HepG2 (cell line): ENCODE results near the gene EIF4H.

Experiments
- ATF7 ChIP-seq, 2 experiments: fragments of 450-650 bp in 1 of 2; sonication (generic) in 1 of 2; formaldehyde crosslinking in 1 of 2; IDR thresholded peaks; 2 replicates each; pipeline versions ENCODE4 v1.4.0 to v1.6.1; 2016 to 2020; ENCODE audit warnings: antibody characterized with exemption in 1 of 2, mild to moderate bottlenecking in 1 of 2, missing genetic modification reagents in 1 of 2
- EP300 ChIP-seq, 3 experiments: sonication (generic) in 1 of 3; formaldehyde crosslinking in 1 of 3; IDR thresholded peaks; 2 replicates each; pipeline versions ENCODE4 v1.5.1 to v1.6.1; 2011 to 2020; ENCODE audit warnings: low read depth in 2 of 3, low read length in 2 of 3, borderline replicate concordance in 1 of 3, improper control_type of control experiment in 1 of 3, mild to moderate bottlenecking in 1 of 3, missing genetic modification reagents in 1 of 3, moderate library complexity in 1 of 3
- FIP1L1 ChIP-seq: fragments of 200-400 bp; formaldehyde crosslinking; IDR thresholded peaks from 2 replicates; pipeline ENCODE4 v1.6.1; 2018; ENCODE audit warnings: low read depth, mild to moderate bottlenecking, low read length, moderate library complexity, borderline replicate concordance; ENCODE audit not compliant: insufficient read depth
- FOXA1 ChIP-seq, 2 experiments: fragments of 450-650 bp in 1 of 2; sonication (generic) in 1 of 2; formaldehyde crosslinking in 1 of 2; IDR thresholded peaks; 2 replicates each; pipeline versions ENCODE4 v1.4.0 to v1.6.1; 2016 to 2020; ENCODE audit warnings: missing genetic modification reagents in 1 of 2
- MAX ChIP-seq: IDR thresholded peaks from 2 replicates; pipeline ENCODE4 v1.6.1; 2012; ENCODE audit warnings: inconsistent platforms
- RXRB ChIP-seq: IDR thresholded peaks from 2 replicates; pipeline ENCODE4 v1.6.1; 2016; ENCODE audit warnings: borderline replicate concordance, missing genetic modification reagents, missing compliant biosample characterization
- ZNF407 ChIP-seq: sonication (generic); formaldehyde crosslinking; IDR thresholded peaks from one replicate; pipeline ENCODE4 v1.5.1; 2020; ENCODE audit warnings: mild to moderate bottlenecking, missing genetic modification reagents; ENCODE audit errors: not compliant biosample characterization
- ZNF644 ChIP-seq: IDR thresholded peaks from 2 replicates; pipeline ENCODE4 v1.6.1; 2016; ENCODE audit warnings: low read depth
- ZNF777 ChIP-seq: sonication (generic); formaldehyde crosslinking; IDR thresholded peaks from 2 replicates; pipeline ENCODE4 v1.4.0; 2020; ENCODE audit warnings: missing genetic modification reagents
- ZSCAN9 ChIP-seq: IDR thresholded peaks from 2 replicates; pipeline ENCODE4 v1.6.1; 2016; ENCODE audit warnings: borderline replicate concordance
- TF ChIP-seq, protein P1 (sequence below): sonication (generic); formaldehyde crosslinking; IDR thresholded peaks from 2 replicates; pipeline ENCODE4 v1.5.1; 2020; ENCODE audit warnings: mild to moderate bottlenecking, missing genetic modification reagents, borderline replicate concordance

DNA sequence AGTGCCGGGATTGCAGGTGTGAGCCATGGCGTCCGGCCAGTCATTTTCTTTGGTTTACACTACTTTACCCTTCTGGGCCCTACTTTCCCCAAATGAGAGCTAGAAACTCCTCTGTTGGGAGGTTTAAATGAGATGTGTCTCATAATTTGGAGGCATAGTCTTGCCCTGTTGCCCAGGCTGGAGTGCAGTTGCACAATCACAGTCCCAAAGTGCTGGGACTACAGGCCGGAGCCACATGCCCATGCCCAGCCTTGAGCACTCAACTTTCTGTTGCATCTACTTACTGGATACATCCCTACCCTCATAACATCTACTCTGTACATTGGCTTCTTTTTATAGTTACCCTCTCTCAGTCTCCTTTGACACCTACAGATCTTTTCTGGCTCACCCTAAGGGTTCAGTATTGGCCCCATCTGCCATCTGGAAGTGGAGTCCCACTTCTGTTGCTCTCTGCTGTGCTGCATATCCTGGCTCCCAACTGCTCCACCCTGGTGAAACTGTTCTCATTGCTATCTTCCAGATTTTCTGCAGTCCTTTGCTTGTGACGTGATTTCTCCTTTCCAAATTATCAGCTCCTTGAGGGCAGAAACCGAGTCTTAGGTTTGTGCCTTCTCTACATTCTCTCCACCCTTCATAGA, 8.4 kb downstream of the EIF4H start:
- no peak for TF ChIP-seq FIP1L1
- TF ChIP-seq RXRB (CRISPR knock-in tag) = no peak
- no peak for TF ChIP-seq MAX
- TF ChIP-seq, protein P1, sequence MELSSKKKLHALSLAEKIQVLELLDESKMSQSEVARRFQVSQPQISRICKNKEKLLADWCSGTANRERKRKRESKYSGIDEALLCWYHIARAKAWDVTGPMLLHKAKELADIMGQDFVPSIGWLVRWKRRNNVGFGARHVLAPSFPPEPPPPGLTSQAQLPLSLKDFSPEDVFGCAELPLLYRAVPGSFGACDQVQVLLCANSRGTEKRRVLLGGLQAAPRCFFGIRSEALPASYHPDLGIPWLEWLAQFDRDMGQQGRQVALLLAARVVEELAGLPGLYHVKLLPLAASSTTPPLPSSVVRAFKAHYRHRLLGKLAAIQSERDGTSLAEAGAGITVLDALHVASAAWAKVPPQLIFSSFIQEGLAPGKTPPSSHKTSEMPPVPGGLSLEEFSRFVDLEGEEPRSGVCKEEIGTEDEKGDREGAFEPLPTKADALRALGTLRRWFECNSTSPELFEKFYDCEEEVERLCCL (CRISPR knock-in tag) = no peak
- TF ChIP-seq ZSCAN9 = no peak
- TF ChIP-seq ZNF644 (CRISPR knock-in tag) = no peak
- TF ChIP-seq ZNF777 = no peak
- no peak for TF ChIP-seq ZNF407 (CRISPR knock-in tag)
- no peak for TF ChIP-seq ATF7 (IDR thresholded peaks at IDR 0.05)
- TF ChIP-seq ATF7 (CRISPR knock-in tag; IDR thresholded peaks at IDR 0.05) = no peak
- no peak for TF ChIP-seq FOXA1 (IDR thresholded peaks at IDR 0.05)
- no peak for TF ChIP-seq FOXA1 (CRISPR knock-in tag; IDR thresholded peaks at IDR 0.05)
- TF ChIP-seq EP300 (IDR thresholded peaks at IDR 0.05; ENCODE audit: low read depth in 2 of 2, low read length in 2 of 2) = no peak
- no peak for TF ChIP-seq EP300 (CRISPR knock-in tag; IDR thresholded peaks at IDR 0.05; ENCODE audit: borderline replicate concordance)
